ENCODE data around the gene PISD. TPM values are rescaled to one million over a fixed set of nuclear protein-coding genes. Genes with fewer than 3 reads are reported as not detected.
"Not testable (repeated sequence)": the region's sequence is repeated elsewhere in the genome, so short reads cannot be mapped to it uniquely, and the experiment has no call there.

PISD gene
- total and polyA plus RNA-seq, 4 donors, result 16.0 to 38.8 (median 33.8) TPM

GRCh38 chr22:31660860-31661341 is 1.1 kb downstream of the PISD start:
- 56 to 62% methylated on average over 10 of the region's 10 CpGs for WGBS, 2 donors
- H3K27ac ChIP-seq (ENCODE audit: low read depth in 1 of 2, low read length in 2 of 2), result not testable (repeated sequence)

GRCh38 chr22:31659246-31659645 is 2.8 kb downstream of the PISD start:
- DNase-seq (no peak), ATAC-seq (ENCODE audit: low FRiP score) (no peak)
- H3K27me3 ChIP-seq (ENCODE audit: control insufficient read depth in 1 of 2, insufficient read depth in 2 of 2, low read length in 1 of 2), result no peaks in the 10 kb centered on the region
- H3K4me1 ChIP-seq (ENCODE audit: control insufficient read depth in 1 of 2, insufficient read depth in 2 of 2, low read length in 2 of 2), result peaks cover 0 to 3% of the 10 kb centered on the region in 2 donors
- intact Hi-C loops (cut with DNase I), result no loop called here
- no peaks in the 10 kb centered on the region for H3K36me3 ChIP-seq (ENCODE audit: control insufficient read depth in 1 of 2, insufficient read depth in 2 of 2, low read length in 1 of 2)
- no peaks in the 10 kb centered on the region for H3K9me3 ChIP-seq (ENCODE audit: control insufficient read depth, low read length)
- H3K27ac ChIP-seq (ENCODE audit: low read depth in 1 of 2, low read length in 2 of 2), result no peak overlapping the region
- H3K4me3 ChIP-seq (ENCODE audit: low read length in 2 of 2), result no peak overlapping the region
- WGBS, 2 donors, result 77 to 78% methylated on average over 7 of the region's 7 CpGs

More at GRCh38 chr22:31660860-31661341, 1.1 kb downstream of the PISD start:
- intact Hi-C loops (cut with DNase I), result loop anchor here in 1 of 2 donors (5.0 kb wide), 1 partner anchor 91 kb away; the partner anchor contains the start of genes DEPDC5 and PRR14L
- not testable (repeated sequence) for H3K4me1 ChIP-seq (ENCODE audit: control insufficient read depth in 1 of 2, insufficient read depth in 2 of 2, low read length in 2 of 2); H3K27me3 ChIP-seq (ENCODE audit: control insufficient read depth in 1 of 2, insufficient read depth in 2 of 2, low read length in 1 of 2); DNase-seq; H3K36me3 ChIP-seq (ENCODE audit: control insufficient read depth in 1 of 2, insufficient read depth in 2 of 2, low read length in 1 of 2); H3K9me3 ChIP-seq (ENCODE audit: control insufficient read depth, low read length); ATAC-seq (ENCODE audit: low FRiP score)
- H3K4me3 ChIP-seq (ENCODE audit: low read length in 2 of 2), result peak overlapping the region in 1 of 2 donors; percentile 75

- no peak for ATAC-seq (ENCODE audit: low FRiP score)
- peaks cover 0 to 2% of the 10 kb centered on the region in 2 donors for H3K36me3 ChIP-seq (ENCODE audit: control insufficient read depth in 1 of 2, insufficient read depth in 2 of 2, low read length in 1 of 2)
- H3K27ac ChIP-seq (ENCODE audit: low read depth in 1 of 2, low read length in 2 of 2), result no peak overlapping the region
- no peaks in the 10 kb centered on the region for H3K27me3 ChIP-seq (ENCODE audit: control insufficient read depth in 1 of 2, insufficient read depth in 2 of 2, low read length in 1 of 2)
- H3K4me1 ChIP-seq (ENCODE audit: control insufficient read depth in 1 of 2, insufficient read depth in 2 of 2, low read length in 2 of 2), result peaks cover 0 to 1% of the 10 kb centered on the region in 2 donors
- WGBS, 2 donors, result 94% methylated on average over 5 of the region's 5 CpGs
- no peak overlapping the region for H3K4me3 ChIP-seq (ENCODE audit: low read length in 2 of 2)
- intact Hi-C loops (cut with DNase I), result no loop called here
- no peaks in the 10 kb centered on the region for H3K9me3 ChIP-seq (ENCODE audit: control insufficient read depth, low read length)
- DNase-seq, result no peak
Measured at GRCh38 chr22:31654408-31654807, 7.6 kb downstream of the PISD start.

DNA sequence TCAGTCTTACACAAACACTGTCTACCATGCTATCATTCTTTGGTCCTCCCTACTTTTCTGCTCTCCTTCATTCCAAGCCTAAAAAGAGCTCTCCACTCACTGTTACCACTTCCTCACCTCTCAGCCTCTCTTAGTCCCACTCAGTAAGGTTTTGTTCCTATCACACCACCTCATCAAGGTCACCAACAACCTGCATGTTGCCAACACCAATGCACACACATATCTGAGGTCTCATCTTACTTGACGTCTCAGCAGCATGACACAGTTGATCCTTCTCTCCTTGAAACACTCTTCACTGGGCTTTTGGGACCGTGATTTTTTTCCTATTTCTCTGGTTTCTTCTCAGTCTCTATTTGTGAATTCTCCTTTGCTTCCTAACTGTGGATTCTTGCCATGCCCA is 8.1 kb downstream of the PISD start:
- H3K4me3 ChIP-seq (ENCODE audit: low read length in 2 of 2), result no peak overlapping the region
- ATAC-seq (ENCODE audit: low FRiP score) (no peak), DNase-seq (no peak)
- H3K9me3 ChIP-seq (ENCODE audit: control insufficient read depth, low read length), result no peaks in the 10 kb centered on the region
- no peaks in the 10 kb centered on the region for H3K27me3 ChIP-seq (ENCODE audit: control insufficient read depth in 1 of 2, insufficient read depth in 2 of 2, low read length in 1 of 2)
- intact Hi-C loops (cut with DNase I), result no loop called here
- whole genome bisulfite sequencing, 2 donors, result 88 to 91% methylated on average over 2 of the region's 2 CpGs
- H3K36me3 ChIP-seq (ENCODE audit: control insufficient read depth in 1 of 2, insufficient read depth in 2 of 2, low read length in 1 of 2), result peaks cover 0 to 2% of the 10 kb centered on the region in 2 donors
- H3K4me1 ChIP-seq (ENCODE audit: control insufficient read depth in 1 of 2, insufficient read depth in 2 of 2, low read length in 2 of 2), result peaks cover 0 to 1% of the 10 kb centered on the region in 2 donors
- no peak overlapping the region for H3K27ac ChIP-seq (ENCODE audit: low read depth in 1 of 2, low read length in 2 of 2)

DNA sequence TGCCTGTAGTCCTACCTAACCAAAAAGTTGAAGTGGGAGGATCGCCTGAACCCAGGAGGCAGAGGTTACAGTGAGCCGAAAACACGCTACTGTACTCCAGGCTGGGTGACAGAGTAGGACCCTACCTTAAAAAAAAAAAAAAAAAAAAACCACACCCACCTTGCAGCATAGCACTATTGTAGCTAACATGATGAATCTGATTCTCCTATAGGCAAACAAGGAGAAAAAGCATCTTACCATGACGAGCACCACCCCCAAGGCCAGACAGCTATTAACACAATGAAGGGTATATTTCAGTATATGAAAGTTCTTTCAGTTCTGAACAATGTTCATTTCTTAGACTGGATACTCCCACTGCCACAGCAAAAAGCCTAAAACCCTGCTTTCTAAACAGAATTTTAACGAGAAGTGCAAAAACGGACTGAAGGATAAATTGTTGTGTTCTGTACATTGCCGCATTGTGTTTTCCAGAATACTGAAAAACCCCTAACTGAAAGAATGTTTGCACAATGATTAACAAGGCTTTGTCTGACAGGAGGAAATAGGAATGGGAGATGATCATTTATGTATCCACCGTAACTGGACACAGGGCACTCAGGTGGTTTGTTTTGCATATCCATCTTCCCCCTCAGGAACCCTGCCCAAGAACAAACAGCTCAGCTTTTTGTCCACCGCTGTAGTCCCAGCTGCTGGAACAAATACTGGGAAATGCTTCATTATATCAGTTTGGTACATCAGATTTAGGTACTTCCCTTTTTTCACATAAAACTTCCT is 8.9 kb downstream of the PISD start:
- intact Hi-C loops (cut with DNase I), result no loop called here
- no peak overlapping the region for H3K27ac ChIP-seq (ENCODE audit: low read depth in 1 of 2, low read length in 2 of 2)
- ATAC-seq (ENCODE audit: low FRiP score), result no peak
- peaks cover 0 to 2% of the 10 kb centered on the region in 2 donors for H3K36me3 ChIP-seq (ENCODE audit: control insufficient read depth in 1 of 2, insufficient read depth in 2 of 2, low read length in 1 of 2)
- WGBS, 2 donors, result 90 to 91% methylated on average over 9 of the region's 9 CpGs
- no peaks in the 10 kb centered on the region for H3K27me3 ChIP-seq (ENCODE audit: control insufficient read depth in 1 of 2, insufficient read depth in 2 of 2, low read length in 1 of 2)
- H3K4me1 ChIP-seq (ENCODE audit: control insufficient read depth in 1 of 2, insufficient read depth in 2 of 2, low read length in 2 of 2), result peaks cover 0 to 1% of the 10 kb centered on the region in 2 donors
- H3K9me3 ChIP-seq (ENCODE audit: control insufficient read depth, low read length), result no peaks in the 10 kb centered on the region
- no peak for DNase-seq
- no peak overlapping the region for H3K4me3 ChIP-seq (ENCODE audit: low read length in 2 of 2)

- Histone ChIP-seq H3K36me3 (ENCODE audit: control insufficient read depth in 1 of 2, insufficient read depth in 2 of 2, low read length in 1 of 2) (peaks cover 0 to 6% of the 10 kb centered on the region in 2 donors), H3K27me3 (ENCODE audit: control insufficient read depth in 1 of 2, insufficient read depth in 2 of 2, low read length in 1 of 2) (no peaks in the 10 kb centered on the region), H3K4me3 (ENCODE audit: low read length in 2 of 2) (no peak overlapping the region), H3K27ac (ENCODE audit: low read depth in 1 of 2, low read length in 2 of 2) (no peak overlapping the region), H3K9me3 (ENCODE audit: control insufficient read depth, low read length) (no peaks in the 10 kb centered on the region), H3K4me1 (ENCODE audit: control insufficient read depth in 1 of 2, insufficient read depth in 2 of 2, low read length in 2 of 2) (peaks cover 0 to 1% of the 10 kb centered on the region in 2 donors)
- 82 to 90% methylated on average over 9 of the region's 9 CpGs for WGBS, 2 donors
- intact Hi-C loops (cut with DNase I), result no loop called here
- DNase-seq (no peak), ATAC-seq (ENCODE audit: low FRiP score) (no peak)
Measured at GRCh38 chr22:31652088-31652487, 9.9 kb downstream of the PISD start.

- no peak overlapping the region for H3K4me3 ChIP-seq (ENCODE audit: low read length in 2 of 2)
- no peak for ATAC-seq (ENCODE audit: low FRiP score)
- peaks cover under 1 to 6% of the 10 kb centered on the region in 2 donors for H3K36me3 ChIP-seq (ENCODE audit: control insufficient read depth in 1 of 2, insufficient read depth in 2 of 2, low read length in 1 of 2)
- intact Hi-C loops (cut with DNase I), result no loop called here
- no peaks in the 10 kb centered on the region for H3K27me3 ChIP-seq (ENCODE audit: control insufficient read depth in 1 of 2, insufficient read depth in 2 of 2, low read length in 1 of 2)
- no peaks in the 10 kb centered on the region for H3K9me3 ChIP-seq (ENCODE audit: control insufficient read depth, low read length)
- no peak overlapping the region for H3K27ac ChIP-seq (ENCODE audit: low read depth in 1 of 2, low read length in 2 of 2)
- no peak for DNase-seq
- H3K4me1 ChIP-seq (ENCODE audit: control insufficient read depth in 1 of 2, insufficient read depth in 2 of 2, low read length in 2 of 2), result peaks cover 0 to 1% of the 10 kb centered on the region in 2 donors
- WGBS, 2 donors, result 90 to 91% methylated on average over 4 of the region's 4 CpGs
Measured at GRCh38 chr22:31651664-31652063, 10.4 kb downstream of the PISD start.

- WGBS, 2 donors, result 66 to 68% methylated on average over 6 of the region's 6 CpGs
- H3K27ac ChIP-seq (ENCODE audit: low read depth in 1 of 2, low read length in 2 of 2), result no peak overlapping the region
Measured at GRCh38 chr22:31650391-31650790, 11.6 kb downstream of the PISD start.

More at GRCh38 chr22:31650391-31650790, 11.6 kb downstream of the PISD start:
- H3K36me3 ChIP-seq (ENCODE audit: control insufficient read depth in 1 of 2, insufficient read depth in 2 of 2, low read length in 1 of 2), result peaks cover 4 to 6% of the 10 kb centered on the region in 2 donors
- ATAC-seq (ENCODE audit: low FRiP score) (no peak), DNase-seq (peak in 1 of 2 donors; percentile 22)
- H3K27me3 ChIP-seq (ENCODE audit: control insufficient read depth in 1 of 2, insufficient read depth in 2 of 2, low read length in 1 of 2), result no peaks in the 10 kb centered on the region
- no peaks in the 10 kb centered on the region for H3K9me3 ChIP-seq (ENCODE audit: control insufficient read depth, low read length)
- H3K4me1 ChIP-seq (ENCODE audit: control insufficient read depth in 1 of 2, insufficient read depth in 2 of 2, low read length in 2 of 2), result peaks cover 0 to 1% of the 10 kb centered on the region in 2 donors
- no peak overlapping the region for H3K4me3 ChIP-seq (ENCODE audit: low read length in 2 of 2)
- intact Hi-C loops (cut with DNase I), result no loop called here
